ENCODE data around the gene STOM.

STOM gene

DNA sequence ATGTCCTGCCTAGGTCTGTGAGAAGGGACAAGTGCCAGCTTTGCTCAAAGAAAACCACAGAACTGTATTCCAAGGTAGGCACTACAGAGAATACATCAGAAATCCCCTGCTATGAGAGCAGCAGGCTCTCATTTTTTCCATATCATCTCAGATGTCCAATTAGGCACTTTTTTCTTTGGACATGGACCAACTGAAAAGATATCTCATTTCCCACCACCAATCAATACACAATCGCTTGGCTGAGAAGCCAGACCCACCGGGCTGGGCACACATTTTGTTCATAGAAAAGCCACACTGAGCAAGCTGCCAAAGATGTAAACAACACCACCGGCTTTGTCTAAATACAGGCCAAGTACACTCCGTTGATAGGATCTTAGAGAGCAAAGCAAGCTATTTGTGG, 25.9 kb downstream of the STOM start:
- DNase-seq = no peak

DNA sequence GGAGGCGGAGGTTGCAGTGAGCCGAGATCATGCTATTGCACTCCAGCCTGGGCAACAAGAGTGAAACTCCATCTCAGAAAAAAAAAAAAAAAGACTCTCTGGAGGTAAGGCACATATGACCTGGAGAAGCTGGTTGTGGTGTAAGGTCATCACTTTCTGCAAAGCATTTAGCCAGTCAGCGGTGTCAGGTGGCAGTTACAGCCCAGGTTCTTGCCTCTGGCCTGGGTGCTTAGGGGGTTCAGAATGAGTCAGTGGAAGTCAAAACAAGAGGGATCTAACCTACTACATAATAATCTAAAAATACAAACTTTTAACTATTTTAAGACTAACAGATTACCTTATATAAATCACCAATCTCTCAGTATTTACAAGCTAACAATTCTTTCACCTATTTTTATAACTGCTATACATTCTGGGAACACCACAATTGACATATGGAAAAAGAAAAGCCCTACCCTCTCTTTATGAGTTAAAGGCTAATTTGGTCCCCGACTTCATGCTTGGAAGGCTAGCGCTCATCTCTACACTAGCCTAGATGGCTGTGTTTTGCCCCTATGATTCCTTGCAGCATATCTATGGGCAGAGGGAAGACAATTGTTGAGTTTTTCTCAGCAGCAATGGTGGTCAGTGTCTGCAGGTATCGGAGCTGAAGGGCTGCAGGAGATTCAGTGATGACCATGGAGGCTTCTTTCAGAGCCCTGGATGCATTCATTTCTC, 29.2 kb downstream of the STOM start:
- DNase-seq = no peak

DNA sequence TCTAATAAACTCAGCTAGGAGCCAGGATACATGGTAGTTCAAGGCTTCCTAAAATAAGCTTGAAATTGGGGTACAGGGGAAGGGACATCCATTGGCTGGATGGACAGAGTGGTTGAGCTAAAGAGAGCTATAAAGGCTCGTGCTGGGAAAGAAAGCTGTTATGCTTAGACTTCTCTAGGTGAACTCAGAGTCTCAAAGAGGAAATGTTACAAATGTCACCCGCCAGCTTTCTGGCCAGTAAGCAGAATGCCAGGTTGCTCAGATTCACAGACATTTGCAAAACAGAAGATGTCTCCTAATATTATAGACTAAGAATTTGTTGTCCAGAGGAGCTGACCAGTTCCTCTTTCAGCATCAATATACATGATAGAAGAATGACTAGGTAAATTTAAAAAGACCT, 30.6 kb downstream of the STOM start:
- no peak for DNase-seq

DNA sequence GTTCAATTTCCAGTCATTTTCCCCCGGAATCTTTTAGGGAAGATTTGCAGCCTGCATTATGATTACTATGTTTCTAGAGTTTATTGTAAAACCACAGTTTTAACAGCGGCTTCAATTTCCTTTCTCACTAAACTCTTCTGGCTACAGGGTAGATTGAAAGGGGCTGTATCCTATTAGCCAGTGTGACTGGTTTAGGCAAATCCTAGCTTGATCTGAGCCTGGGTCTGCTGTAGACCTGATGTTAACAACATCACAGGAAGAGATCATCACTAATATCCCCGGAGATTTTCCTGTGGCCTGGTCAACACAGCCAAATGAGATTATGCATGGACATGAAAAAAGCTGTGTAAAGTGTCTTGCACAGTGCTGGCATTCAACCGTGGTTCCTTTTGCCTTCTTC, 33.4 kb downstream of the STOM start:
- DNase-seq = no peak

DNA sequence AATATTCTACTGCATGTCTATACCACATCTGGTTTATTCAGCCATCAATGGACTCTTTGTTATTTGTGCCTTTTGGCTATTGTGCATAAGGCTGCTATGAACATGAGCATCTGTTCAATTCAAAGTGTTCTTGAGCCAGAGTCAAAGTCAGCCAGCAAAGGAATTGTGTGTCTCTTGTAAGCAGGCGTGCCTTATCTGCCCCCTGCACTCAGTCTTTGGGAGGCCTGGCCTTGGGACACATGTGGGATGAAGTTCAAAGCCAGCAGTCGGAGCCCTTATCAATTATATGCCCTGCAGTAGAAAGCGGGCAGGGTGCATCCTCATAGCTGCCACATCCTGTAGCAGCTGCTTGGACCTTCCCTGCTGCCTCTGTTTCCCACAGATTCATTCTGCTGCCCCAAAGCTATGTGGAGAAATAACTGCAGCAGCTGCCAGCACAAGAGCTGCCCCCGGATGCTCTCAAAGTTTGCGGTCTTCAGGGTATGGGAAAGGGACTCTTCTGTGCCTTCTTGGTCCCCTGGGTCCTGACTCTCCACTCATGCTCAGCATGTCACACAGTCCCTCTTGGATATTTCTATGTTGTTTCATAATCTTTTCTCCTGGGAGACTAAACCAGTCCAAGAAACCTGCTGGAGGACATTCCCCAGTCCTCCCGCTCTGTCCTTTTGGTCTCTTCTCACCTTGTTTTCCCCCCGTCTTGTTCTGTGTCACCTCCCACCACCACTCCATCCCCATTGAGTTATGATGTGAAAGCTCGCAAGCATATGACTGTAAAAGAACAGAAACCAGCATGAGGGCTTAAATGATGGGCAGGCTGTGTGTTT, 35.9 kb downstream of the STOM start:
- no peak for DNase-seq

DNA sequence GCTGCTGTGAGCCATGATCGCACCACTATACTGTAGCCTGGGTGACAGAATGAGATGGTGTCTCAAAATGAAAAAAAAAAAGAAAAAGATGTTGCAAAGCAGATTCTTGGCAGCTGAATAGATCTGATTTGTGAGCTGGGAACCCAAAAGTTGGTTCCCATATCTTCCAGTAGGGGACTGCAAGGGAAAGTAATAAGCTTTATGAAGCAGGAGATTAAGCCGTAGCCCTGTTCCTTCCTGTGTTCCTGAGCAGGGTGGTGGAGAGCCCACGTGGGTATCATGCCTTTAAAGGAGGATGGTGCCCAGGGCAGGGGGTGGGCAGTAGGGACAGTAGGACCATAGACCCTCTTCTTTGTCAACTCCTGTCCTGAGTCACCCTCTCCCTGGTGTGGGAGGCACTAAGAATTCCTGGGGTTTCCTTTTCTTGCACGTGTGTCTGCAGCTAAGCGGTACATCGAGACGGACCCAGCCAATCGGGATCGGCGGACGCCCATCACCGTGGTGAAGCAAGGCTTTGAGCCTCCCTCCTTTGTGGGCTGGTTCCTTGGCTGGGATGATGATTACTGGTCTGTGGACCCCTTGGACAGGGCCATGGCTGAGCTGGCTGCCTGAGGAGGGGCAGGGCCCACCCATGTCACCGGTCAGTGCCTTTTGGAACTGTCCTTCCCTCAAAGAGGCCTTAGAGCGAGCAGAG, 37.9 kb downstream of the STOM start:
- no peak for DNase-seq

DNA sequence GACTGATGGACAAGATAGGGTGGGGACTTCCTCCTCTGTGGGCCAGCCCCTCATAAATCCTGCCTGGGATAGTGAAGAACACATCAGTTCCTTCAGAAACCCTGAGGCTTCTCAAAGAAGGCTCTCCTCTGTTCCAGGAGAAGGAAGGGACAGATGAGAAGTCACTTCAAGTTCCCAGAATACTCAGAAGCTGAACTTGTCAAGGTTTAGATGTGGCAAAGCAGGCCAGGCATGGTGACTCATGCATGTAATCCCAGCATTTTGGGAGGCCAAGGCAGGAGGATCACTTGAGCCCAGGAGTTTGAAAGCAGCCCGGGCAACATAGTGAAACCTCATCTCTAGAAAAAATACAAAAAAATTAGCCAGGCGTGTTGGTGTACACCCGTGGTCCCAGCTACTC, 38.5 kb downstream of the STOM start:
- DNase-seq = no peak

DNA sequence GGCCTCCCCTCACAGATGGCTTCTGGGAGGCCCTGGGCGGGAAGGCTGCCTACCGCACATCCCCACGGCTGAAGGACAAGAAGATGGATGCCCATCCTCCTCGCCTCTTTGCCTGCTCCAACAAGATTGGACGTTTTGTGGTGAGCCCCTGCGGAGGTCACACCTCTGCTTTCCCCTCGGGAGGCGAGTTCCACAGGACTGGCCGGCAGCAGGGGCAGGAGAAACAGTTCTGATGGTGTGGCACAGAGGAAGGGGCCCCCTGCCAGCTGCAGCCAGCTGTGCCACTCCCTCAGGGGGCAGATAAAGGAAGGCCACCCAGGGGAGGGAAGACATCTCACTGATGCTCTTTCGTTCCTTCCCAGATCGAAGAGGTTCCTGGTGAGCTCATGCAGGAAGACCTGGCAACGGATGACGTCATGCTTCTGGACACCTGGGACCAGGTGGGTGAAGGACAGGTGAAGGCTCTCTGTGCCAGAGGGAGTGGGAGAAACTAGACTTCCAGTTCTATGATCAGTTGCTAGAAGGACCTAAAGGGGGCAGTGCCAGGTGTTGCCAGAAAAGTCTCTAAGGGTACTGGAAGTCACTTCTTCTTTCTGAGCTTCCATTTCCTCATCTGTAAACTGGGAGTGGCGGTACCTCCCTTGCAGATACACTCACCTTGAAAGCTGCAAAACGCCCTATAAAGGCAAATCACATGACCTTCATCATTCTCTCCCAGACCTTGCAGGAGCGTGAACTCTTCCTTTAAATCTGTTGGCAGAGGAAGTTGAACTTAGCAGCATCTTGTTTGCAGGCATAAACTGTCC, 41.0 kb downstream of the STOM start:
- DNase-seq = no peak

DNA sequence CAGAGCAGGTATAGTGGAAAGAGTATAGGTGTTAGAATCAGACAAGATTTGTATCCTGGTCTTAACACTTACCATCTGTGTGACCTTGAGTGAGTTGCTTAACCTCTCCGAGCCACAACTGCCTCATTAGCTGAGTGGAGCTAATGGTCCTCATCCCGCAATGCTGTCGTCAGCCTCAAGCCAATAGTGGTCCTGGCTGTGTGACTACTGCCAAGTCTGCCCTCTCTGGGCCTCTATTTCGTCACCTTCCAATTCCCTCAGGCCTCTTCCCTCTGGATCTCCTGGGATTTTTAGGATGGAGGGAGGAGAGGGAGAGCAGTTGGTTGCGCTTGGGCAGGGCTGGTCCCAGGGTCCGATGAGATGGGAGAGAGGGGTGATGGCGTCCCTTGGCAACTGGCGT, 41.6 kb downstream of the STOM start:
- no peak for DNase-seq

DNA sequence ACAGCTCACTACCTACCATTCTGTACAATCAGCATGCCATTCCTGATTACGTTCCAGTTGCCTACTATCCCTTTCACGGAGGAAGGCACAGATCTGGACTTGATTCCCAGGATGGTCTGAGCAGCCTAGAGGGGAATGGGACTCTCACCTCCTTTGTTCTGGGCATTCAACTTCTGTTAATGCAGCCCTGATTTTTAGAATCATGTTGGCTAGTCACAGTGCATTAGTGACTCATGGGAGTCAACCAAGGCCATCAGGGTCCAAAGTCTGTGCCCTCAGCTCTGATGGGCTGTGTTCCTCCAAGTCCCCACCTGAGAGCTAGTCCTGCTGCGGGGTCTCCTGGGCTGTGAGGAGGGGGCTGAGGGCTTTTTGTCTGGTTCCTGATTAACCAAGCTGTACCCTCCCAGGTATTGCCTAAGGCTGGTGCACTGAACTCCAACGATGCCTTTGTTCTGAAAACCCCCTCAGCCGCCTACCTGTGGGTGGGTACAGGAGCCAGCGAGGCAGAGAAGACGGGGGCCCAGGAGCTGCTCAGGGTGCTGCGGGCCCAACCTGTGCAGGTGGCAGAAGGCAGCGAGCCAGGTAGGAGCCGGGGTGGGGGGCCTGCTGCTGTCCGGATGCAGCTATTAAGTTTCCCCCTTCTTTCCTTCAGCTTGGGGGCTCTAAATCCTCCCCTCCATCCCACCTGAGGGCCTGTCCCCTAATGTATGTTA, 43.0 kb downstream of the STOM start:
- DNase-seq = no peak

DNA sequence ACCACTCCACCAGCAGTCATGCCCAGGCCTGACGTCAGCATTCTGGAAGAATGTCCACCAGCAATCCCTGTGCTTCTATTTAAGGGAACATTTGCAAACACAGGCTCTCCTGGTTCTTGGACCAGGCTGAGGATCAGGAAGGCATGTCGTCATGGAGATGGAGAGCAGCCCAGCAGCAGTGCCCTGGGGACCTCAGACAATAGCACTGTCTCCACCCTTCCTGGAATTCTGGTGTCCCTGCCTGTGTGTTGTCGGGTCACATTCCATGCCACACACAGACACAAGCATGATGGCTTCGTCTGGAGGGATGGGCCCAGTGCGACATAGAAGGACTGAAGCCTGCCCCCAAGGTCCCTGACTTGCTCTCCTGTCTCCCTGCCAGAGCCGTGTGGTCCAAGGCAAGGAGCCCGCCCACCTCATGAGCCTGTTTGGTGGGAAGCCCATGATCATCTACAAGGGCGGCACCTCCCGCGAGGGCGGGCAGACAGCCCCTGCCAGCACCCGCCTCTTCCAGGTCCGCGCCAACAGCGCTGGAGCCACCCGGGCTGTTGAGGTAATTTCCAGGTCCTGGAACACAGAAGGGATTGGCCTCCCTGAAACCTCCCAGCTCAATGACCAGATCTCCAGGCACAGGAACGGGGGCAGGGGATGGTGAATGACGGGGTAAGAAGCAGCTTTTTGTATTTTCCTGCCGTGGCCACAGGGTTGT, 43.8 kb downstream of the STOM start:
- no peak for DNase-seq

DNA sequence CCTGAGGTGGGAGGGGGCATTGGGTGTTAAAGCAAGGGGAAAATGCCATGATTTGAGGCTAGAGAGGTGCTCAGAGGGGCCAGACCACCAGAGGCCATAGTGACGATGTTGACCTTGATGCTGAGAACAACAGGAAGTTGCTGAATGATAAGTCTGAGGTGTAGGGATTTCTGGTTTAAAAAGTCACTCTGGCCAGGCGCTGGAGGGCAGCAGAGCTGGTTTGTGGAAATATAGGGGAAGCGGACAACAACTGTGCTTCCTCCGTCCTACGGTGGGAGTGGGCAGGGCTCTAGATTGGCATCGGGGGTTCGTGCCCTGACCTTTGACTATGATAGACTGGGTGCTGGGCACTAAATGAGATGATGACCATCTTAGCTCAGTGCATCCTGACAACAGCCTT, 44.7 kb downstream of the STOM start:
- no peak for DNase-seq

DNA sequence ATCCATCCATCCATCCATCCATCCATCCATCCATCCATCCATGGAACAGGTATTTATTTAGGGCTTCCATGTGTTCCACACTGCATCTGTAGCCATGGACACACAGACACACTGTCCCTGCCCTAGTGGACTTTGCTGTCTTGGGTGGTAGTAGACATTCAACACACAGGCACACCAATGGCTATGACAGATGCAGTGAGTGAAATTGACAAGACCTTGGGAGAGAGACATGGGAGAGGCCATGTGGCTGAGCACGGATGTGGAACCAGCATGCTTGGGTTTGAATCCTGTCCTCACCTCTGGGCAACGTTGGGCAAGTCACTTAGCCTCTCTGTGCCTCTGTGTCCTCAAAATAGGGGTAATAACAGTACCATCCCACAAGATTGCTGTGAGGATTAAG, 45.3 kb downstream of the STOM start:
- no peak for DNase-seq

DNA sequence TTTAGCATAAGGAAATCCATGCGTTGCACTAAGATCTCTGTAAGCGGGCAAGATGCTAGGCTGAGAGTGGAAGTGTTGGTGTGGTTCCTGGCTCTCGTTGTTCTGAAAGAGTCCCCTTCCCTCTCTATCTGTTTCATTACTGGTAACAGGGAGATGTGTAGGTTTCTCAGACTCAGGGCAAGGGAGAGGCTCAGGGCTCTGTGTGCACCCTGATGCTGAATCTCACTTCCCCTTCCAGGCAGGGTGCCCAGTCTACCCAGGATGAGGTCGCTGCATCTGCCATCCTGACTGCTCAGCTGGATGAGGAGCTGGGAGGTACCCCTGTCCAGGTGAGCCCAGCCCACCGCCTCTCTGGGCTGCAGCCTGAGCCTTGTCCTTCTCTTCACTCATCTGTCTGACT, 45.7 kb downstream of the STOM start:
- DNase-seq = no peak

DNA sequence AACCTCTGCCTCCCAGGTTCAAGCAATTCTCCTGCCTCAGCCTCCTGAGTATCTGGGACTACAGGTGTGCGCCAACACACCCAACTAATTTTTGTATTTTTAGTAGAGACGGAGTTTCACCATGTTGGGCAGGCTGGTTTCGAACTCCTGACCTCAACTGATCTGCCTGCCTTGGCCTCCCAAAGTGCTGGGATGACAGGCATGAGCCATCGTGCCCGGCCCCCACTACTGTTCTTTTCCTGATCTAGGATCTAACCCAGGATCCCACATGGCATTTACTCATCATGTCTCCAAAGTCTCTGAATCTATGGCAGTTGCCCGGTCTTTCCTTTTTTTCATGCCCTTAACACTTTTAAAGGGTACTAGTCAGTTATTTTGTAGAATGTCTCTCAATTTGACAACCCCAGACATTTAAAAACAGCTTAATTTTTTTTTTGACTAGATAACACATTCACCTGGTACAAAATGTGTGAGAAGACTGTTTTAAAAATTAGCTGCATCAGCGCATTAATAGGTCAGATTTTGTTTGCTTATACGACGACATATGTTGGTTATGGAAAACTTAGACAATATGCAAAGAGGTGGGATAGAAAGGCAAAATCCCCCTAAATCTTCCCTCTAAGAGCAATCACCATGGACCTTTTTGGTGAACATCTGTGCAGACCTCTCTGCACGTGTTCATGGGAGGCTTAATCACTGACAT, 46.5 kb downstream of the STOM start:
- no peak for DNase-seq

DNA sequence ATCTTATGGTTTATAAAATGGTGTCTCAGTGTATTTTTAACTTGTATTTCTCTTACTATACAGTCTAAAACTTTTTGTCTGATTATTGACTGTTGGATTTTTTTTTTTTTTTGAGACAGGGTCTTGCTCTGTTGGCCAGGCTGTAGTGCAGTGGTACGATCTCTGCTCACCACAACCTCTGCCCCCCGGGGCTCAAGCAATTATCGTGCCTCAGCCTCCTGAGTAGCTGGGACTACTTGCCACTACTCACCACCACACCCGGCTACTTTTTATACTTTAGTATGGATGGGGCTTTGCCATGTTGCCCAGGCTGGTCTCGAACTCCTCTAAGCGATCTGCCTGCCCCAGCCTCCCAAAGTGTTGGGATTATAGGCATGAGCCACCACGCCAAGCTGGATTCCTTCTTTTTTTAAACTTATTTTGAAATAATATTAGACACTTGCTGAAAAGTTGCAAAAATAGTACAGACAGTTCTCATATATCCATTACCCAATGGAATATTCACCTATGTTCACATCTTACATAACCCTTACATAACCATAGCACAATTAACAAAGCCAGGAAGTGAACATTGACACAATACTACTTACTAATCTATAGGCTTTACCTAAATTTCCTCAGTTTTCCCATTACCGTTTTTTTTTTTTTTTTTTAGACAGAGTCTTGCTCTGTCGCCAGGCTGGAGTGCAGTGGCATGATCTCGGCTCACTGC, 47.2 kb downstream of the STOM start:
- DNase-seq = no peak

DNA sequence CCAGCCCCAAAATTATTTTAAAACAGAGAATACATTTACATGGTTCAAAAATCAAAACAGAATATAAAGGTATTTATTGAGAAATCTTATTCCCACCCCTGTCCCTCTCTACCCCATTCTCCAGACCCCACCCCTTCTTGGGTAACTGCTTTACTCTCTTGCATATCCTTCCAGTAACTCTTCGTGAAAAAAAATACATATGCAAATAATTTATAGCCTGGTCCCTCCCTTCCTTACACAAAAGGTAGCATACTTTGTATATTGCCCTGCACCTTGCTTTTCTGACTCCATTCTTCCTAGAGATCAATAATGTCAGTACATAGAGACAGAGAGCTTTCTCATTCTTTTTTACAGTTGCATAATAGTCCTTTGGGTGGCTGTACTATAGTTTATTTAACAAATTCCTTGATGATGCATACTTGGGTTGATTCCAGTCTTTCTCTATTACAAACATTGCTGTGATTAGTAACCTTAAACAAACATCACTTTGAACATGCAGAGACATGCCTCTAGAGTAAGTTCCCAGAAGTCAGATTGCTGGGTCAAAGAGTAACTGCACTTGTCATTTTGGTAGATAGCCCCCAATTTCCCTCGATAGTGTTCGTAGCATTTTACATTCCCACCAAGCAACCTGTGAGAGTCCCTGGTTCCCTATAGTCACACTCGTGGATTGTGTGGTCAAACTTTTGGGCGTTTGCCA, 47.9 kb downstream of the STOM start:
- peak; percentile 93 for DNase-seq

DNA sequence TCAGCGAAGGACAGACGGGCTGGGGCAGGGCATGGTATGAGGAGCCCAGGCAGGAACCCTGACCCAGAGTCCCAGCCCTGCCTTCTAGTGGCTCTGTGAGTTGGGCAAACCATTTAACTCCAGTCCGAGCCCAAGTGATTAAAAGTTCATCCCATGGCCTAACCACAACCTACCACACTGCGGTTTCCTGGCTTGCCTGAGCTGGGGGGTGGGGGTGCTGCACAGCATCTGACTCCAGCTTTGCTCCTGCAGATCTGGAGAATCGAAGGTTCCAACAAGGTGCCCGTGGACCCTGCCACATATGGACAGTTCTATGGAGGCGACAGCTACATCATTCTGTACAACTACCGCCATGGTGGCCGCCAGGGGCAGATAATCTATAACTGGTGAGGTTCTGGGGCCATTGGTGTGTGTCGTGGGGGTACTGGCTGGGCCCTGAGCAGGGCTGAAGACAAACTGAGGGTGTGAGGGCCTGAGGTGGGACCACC, 49.0 kb downstream of the STOM start:
- no peak for DNase-seq

DNA sequence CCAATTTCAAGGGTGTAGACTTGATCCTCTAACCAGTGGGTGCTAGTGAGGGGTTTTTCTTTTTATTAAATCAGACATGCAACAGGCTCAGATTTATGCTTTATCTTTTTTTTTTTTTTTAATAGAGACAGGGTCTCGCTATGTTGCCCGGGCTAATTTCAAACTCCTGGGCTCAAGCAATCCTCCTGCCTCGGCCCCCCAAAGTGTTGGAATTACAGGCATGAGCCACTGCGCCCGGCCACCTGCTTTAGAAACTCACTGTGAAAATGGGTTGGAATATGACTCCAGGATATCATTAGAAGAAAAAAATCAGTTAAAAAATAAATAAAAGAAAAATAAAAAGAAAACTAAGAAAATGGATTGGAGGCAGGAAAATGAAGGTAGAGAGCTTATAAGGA, 50.7 kb downstream of the STOM start:
- DNase-seq = no peak
